ENCODE results near the gene IL1R1.

GRCh38 chr2:102145934-102146333, 3.4 kb downstream of the IL1R1 start:
- TF ChIP-seq CTCF (IDR thresholded peaks at IDR 0.05) (no peak), POLR2AphosphoS5 (IDR thresholded peaks at IDR 0.05) (no peak), POLR2A (IDR thresholded peaks at IDR 0.05) (no peak)

All from stomach (tissue), 4 donors.